Trophoblast cell (in vitro differentiated cells and primary cell): Measurements from ENCODE around the gene ZNF358.

Experiments
- DNase-seq, 2 donors: peaks; one replicate each; pipeline ENCODE4 v3.0.0-alpha.2; 2016
- H2AFZ ChIP-seq: 2 replicates; pipeline ENCODE4 v1.6.1; 2013; ENCODE audit warnings: low read length, moderate library complexity, mild to moderate bottlenecking; ENCODE audit not compliant: insufficient read depth, poor library complexity
- H2AK5ac ChIP-seq: 2 replicates; pipeline ENCODE4 v1.6.1; 2013; ENCODE audit warnings: mild to moderate bottlenecking, low read length
- H2BK120ac ChIP-seq: 2 replicates; pipeline ENCODE4 v1.6.1; 2013; ENCODE audit warnings: low read length, mild to moderate bottlenecking, moderate library complexity; ENCODE audit not compliant: insufficient read depth, poor library complexity
- H2BK12ac ChIP-seq: 2 replicates; pipeline ENCODE4 v1.6.1; 2013; ENCODE audit warnings: mild to moderate bottlenecking, low read length, moderate library complexity
- H2BK5ac ChIP-seq: 2 replicates; pipeline ENCODE4 v1.6.1; 2013; ENCODE audit warnings: low read length, low read depth, moderate library complexity, mild to moderate bottlenecking; ENCODE audit not compliant: poor library complexity
- H3K14ac ChIP-seq: 2 replicates; pipeline ENCODE4 v1.6.1; 2013; ENCODE audit warnings: mild to moderate bottlenecking, low read length
- H3K18ac ChIP-seq: 2 replicates; pipeline ENCODE4 v1.6.1; 2013; ENCODE audit warnings: mild to moderate bottlenecking, low read length
- H3K23ac ChIP-seq: 2 replicates; pipeline ENCODE4 v1.6.1; 2013; ENCODE audit warnings: low read length
- H3K27ac ChIP-seq: 2 replicates; pipeline ENCODE4 v1.5.1; 2013; ENCODE audit warnings: low read depth, mild to moderate bottlenecking, inconsistent platforms, low read length, moderate library complexity
- H3K27me3 ChIP-seq: 2 replicates; pipeline ENCODE4 v1.6.1; 2013; ENCODE audit warnings: inconsistent platforms, mild to moderate bottlenecking, low read length, moderate library complexity; ENCODE audit not compliant: insufficient read depth
- H3K36me3 ChIP-seq, 2 experiments: 1 replicate in 1 of 2; 2 replicates in 1 of 2; pipeline ENCODE4 v1.6.1; 2013; ENCODE audit warnings: low read length in 2 of 2, mild to moderate bottlenecking in 2 of 2, moderate library complexity in 1 of 2; ENCODE audit not compliant: insufficient read depth in 2 of 2, control insufficient read depth in 1 of 2
- H3K4ac ChIP-seq: 2 replicates; pipeline ENCODE4 v1.6.1; 2013; ENCODE audit warnings: low read depth, mild to moderate bottlenecking, low read length, moderate library complexity
- H3K4me1 ChIP-seq, 2 experiments: 1 replicate in 1 of 2; 2 replicates in 1 of 2; pipeline ENCODE4 v1.6.1; 2013; ENCODE audit warnings: low read length in 2 of 2, mild to moderate bottlenecking in 2 of 2, moderate library complexity in 1 of 2; ENCODE audit not compliant: insufficient read depth in 2 of 2, control insufficient read depth in 1 of 2
- H3K4me2 ChIP-seq: 2 replicates; pipeline ENCODE4 v1.6.1; 2013; ENCODE audit warnings: inconsistent platforms, mild to moderate bottlenecking, low read length, moderate library complexity
- H3K4me3 ChIP-seq: 2 replicates; pipeline ENCODE4 v1.5.1; 2013; ENCODE audit warnings: mild to moderate bottlenecking, low read depth, low read length, inconsistent platforms
- H3K79me1 ChIP-seq: one replicate; pipeline ENCODE4 v1.6.1; 2013; ENCODE audit warnings: low read length
- H3K79me2 ChIP-seq: 2 replicates; pipeline ENCODE4 v1.6.1; 2013; ENCODE audit warnings: low read length, mild to moderate bottlenecking; ENCODE audit not compliant: control insufficient read depth, insufficient read depth, poor library complexity
- H3K9ac ChIP-seq: 2 replicates; pipeline ENCODE4 v1.6.1; 2013; ENCODE audit warnings: mild to moderate bottlenecking, low read length
- H3K9me3 ChIP-seq: 2 replicates; pipeline ENCODE4 v1.6.1; 2013; ENCODE audit warnings: low read depth, mild to moderate bottlenecking, control low read depth, inconsistent platforms, low read length; ENCODE audit not compliant: insufficient read depth
- H4K12ac ChIP-seq: 2 replicates; pipeline ENCODE4 v1.6.1; 2013; ENCODE audit warnings: low read depth, mild to moderate bottlenecking, low read length, moderate library complexity
- H4K8ac ChIP-seq: 2 replicates; pipeline ENCODE4 v1.6.1; 2013; ENCODE audit warnings: low read depth, mild to moderate bottlenecking, low read length, moderate library complexity
- H4K91ac ChIP-seq: one replicate; pipeline ENCODE4 v1.6.1; 2013; ENCODE audit warnings: low read depth, mild to moderate bottlenecking, low read length, moderate library complexity
- WGBS: extraction: QIAGEN DNeasy Blood & Tissue Kit; methylation state at CpG from one replicate; pipeline ENCODE4 v1.1.7; 2013; ENCODE audit warnings: missing lambda C conversion rate; ENCODE audit not compliant: insufficient read length, insufficient coverage; ENCODE audit errors: extremely low coverage; 5-methylcytosine and 5-hydroxymethylcytosine counted together

Gene ZNF358

GRCh38 chr19:7552781-7553180 lies 36.9 kb downstream of the ZNF358 start:
- H2BK5ac ChIP-seq: no peak overlapping the region
- H4K8ac ChIP-seq: no peak overlapping the region
- H3K9me3 ChIP-seq: peaks cover 8% of the 10 kb centered on the region
- no peak overlapping the region for H3K4me2 ChIP-seq
- H4K91ac ChIP-seq: no peak overlapping the region
- no peak overlapping the region for H3K4ac ChIP-seq
- no peaks in the 10 kb centered on the region for H3K79me2 ChIP-seq
- H3K9ac ChIP-seq: no peak overlapping the region
- H3K23ac ChIP-seq: no peak overlapping the region
- H2BK12ac ChIP-seq: no peak overlapping the region
- no peak overlapping the region for H2AK5ac ChIP-seq
- H3K36me3 ChIP-seq: peaks cover 42 to 43% of the 10 kb centered on the region in 2 experiments
- H3K4me1 ChIP-seq: peaks cover 0 to 4% of the 10 kb centered on the region in 2 experiments
- no peak overlapping the region for H3K4me3 ChIP-seq
- H3K14ac ChIP-seq: no peak overlapping the region
- no peak for DNase-seq
- H4K12ac ChIP-seq: no peak overlapping the region
- H2BK120ac ChIP-seq: no peak overlapping the region
- H3K18ac ChIP-seq: no peak overlapping the region
- no peak overlapping the region for H3K27ac ChIP-seq
- H3K27me3 ChIP-seq: no peaks in the 10 kb centered on the region
- no peaks in the 10 kb centered on the region for H3K79me1 ChIP-seq
- whole genome bisulfite sequencing: no CpG with 5 or more reads among the region's 2 CpGs
- H2AFZ ChIP-seq: no peak overlapping the region

- no peak overlapping the region for H4K8ac ChIP-seq
- no peak overlapping the region for H2BK5ac ChIP-seq
- no peak overlapping the region for H3K14ac ChIP-seq
- H3K79me1 ChIP-seq: no peaks in the 10 kb centered on the region
- H4K91ac ChIP-seq: no peak overlapping the region
- H3K79me2 ChIP-seq: no peaks in the 10 kb centered on the region
- H2AK5ac ChIP-seq: no peak overlapping the region
- no peak overlapping the region for H3K18ac ChIP-seq
- H3K4me2 ChIP-seq: no peak overlapping the region
- no peak overlapping the region for H3K27ac ChIP-seq
- H3K9me3 ChIP-seq: peaks cover 14% of the 10 kb centered on the region
- no peaks in the 10 kb centered on the region for H3K27me3 ChIP-seq
- H3K36me3 ChIP-seq: peaks cover 54 to 55% of the 10 kb centered on the region in 2 experiments
- H2BK12ac ChIP-seq: no peak overlapping the region
- no peak overlapping the region for H3K4ac ChIP-seq
- H3K23ac ChIP-seq: no peak overlapping the region
- DNase-seq: no peak
- no CpG with 5 or more reads among the region's 28 CpGs for WGBS
- no peak overlapping the region for H3K9ac ChIP-seq
- H4K12ac ChIP-seq: no peak overlapping the region
- H3K4me1 ChIP-seq: peaks cover 0 to 4% of the 10 kb centered on the region in 2 experiments
- H2BK120ac ChIP-seq: no peak overlapping the region
- H2AFZ ChIP-seq: no peak overlapping the region
- H3K4me3 ChIP-seq: no peak overlapping the region
These were observed 38.7 kb downstream of the ZNF358 start for GRCh38 chr19:7554565-7554964.

- Histone ChIP-seq H4K8ac (no peak overlapping the region), H4K91ac (no peak overlapping the region), H3K18ac (no peak overlapping the region), H3K4ac (no peak overlapping the region), H2BK12ac (no peak overlapping the region), H2AK5ac (no peak overlapping the region), H3K4me1 (peaks cover 0 to 4% of the 10 kb centered on the region in 2 experiments), H2BK5ac (no peak overlapping the region), H3K14ac (no peak overlapping the region), H3K79me1 (no peaks in the 10 kb centered on the region), H3K27ac (no peak overlapping the region), H3K23ac (no peak overlapping the region), H3K9me3 (peaks cover 14% of the 10 kb centered on the region), H3K79me2 (no peaks in the 10 kb centered on the region), H3K4me2 (no peak overlapping the region), H2BK120ac (no peak overlapping the region), H3K9ac (no peak overlapping the region), H3K4me3 (no peak overlapping the region), H3K36me3 (peaks cover 52 to 54% of the 10 kb centered on the region in 2 experiments), H3K27me3 (no peaks in the 10 kb centered on the region), H4K12ac (no peak overlapping the region), H2AFZ (no peak overlapping the region)
- peak in 1 of 2 donors; percentile 14 for DNase-seq
- WGBS: no CpG with 5 or more reads among the region's 62 CpGs
These were observed 39.3 kb downstream of the ZNF358 start for GRCh38 chr19:7554990-7555864.

GRCh38 chr19:7556696-7557315 lies 40.9 kb downstream of the ZNF358 start:
- no peak overlapping the region for H2AK5ac ChIP-seq
- H3K4me1 ChIP-seq: no peaks in the 10 kb centered on the region
- DNase-seq: no peak
- no peaks in the 10 kb centered on the region for H3K79me2 ChIP-seq
- no peaks in the 10 kb centered on the region for H3K79me1 ChIP-seq
- no peaks in the 10 kb centered on the region for H3K27me3 ChIP-seq
- no peak overlapping the region for H3K18ac ChIP-seq
- H2BK12ac ChIP-seq: no peak overlapping the region
- no CpG with 5 or more reads among the region's 54 CpGs for WGBS
- no peak overlapping the region for H2AFZ ChIP-seq
- no peak overlapping the region for H2BK120ac ChIP-seq
- H3K27ac ChIP-seq: no peak overlapping the region
- no peak overlapping the region for H4K91ac ChIP-seq
- H3K36me3 ChIP-seq: peaks cover 59 to 60% of the 10 kb centered on the region in 2 experiments
- H3K4ac ChIP-seq: no peak overlapping the region
- H4K12ac ChIP-seq: no peak overlapping the region
- no peak overlapping the region for H4K8ac ChIP-seq
- no peak overlapping the region for H3K4me2 ChIP-seq
- peaks cover 14% of the 10 kb centered on the region for H3K9me3 ChIP-seq
- no peak overlapping the region for H3K14ac ChIP-seq
- H3K9ac ChIP-seq: no peak overlapping the region
- H3K23ac ChIP-seq: no peak overlapping the region
- H2BK5ac ChIP-seq: no peak overlapping the region
- no peak overlapping the region for H3K4me3 ChIP-seq
